H9 (cell line): ENCODE results near the gene NPLOC4. TPM values are rescaled to one million over a fixed set of nuclear protein-coding genes. Genes with fewer than 3 reads are reported as not detected.
A peak's percentile ranks its signal among the peaks of the same experiment; 100 is the strongest.

Experiments used
- DNase-seq: peaks from one replicate; pipeline ENCODE4 v3.0.0-alpha.2; 2017
- H2AFZ ChIP-seq: one replicate; pipeline ENCODE4 v1.6.1; 2013; ENCODE audit warnings: mild to moderate bottlenecking, low read length, control low read depth, moderate library complexity
- H2AK5ac ChIP-seq: 2 replicates; pipeline ENCODE4 v1.6.1; 2013; ENCODE audit warnings: low read length, control low read depth, mixed read lengths; ENCODE audit not compliant: insufficient read length
- H2BK120ac ChIP-seq: one replicate; pipeline ENCODE4 v1.6.1; 2013; ENCODE audit warnings: low read depth, mild to moderate bottlenecking, low read length, control low read depth, inconsistent platforms; ENCODE audit not compliant: poor library complexity, severe bottlenecking
- H2BK12ac ChIP-seq: 2 replicates; pipeline ENCODE4 v1.6.1; 2013; ENCODE audit warnings: low read length, control low read depth, mixed read lengths, low read depth; ENCODE audit not compliant: insufficient read length
- H2BK15ac ChIP-seq: 2 replicates; pipeline ENCODE4 v1.6.1; 2013; ENCODE audit warnings: low read depth, low read length, control low read depth
- H2BK20ac ChIP-seq: one replicate; pipeline ENCODE4 v1.6.1; 2013; ENCODE audit warnings: low read depth, mild to moderate bottlenecking, low read length, control low read depth, inconsistent platforms; ENCODE audit not compliant: poor library complexity, severe bottlenecking
- H2BK5ac ChIP-seq: 2 replicates; pipeline ENCODE4 v1.6.1; 2013; ENCODE audit warnings: low read length, control low read depth, mixed read lengths; ENCODE audit not compliant: insufficient read length
- H3K14ac ChIP-seq: 2 replicates; pipeline ENCODE4 v1.6.1; 2013; ENCODE audit warnings: low read length, control low read depth; ENCODE audit not compliant: insufficient read depth
- H3K18ac ChIP-seq: 2 replicates; pipeline ENCODE4 v1.6.1; 2013; ENCODE audit warnings: low read depth, mild to moderate bottlenecking, mixed read lengths, low read length, control low read depth; ENCODE audit not compliant: insufficient read length
- H3K23ac ChIP-seq: 2 replicates; pipeline ENCODE4 v1.6.1; 2013; ENCODE audit warnings: low read length, control low read depth, mixed read lengths, low read depth; ENCODE audit not compliant: insufficient read length
- H3K23me2 ChIP-seq: 2 replicates; pipeline ENCODE4 v1.6.1; 2013; ENCODE audit warnings: low read depth, mild to moderate bottlenecking, mixed read lengths, low read length, control low read depth; ENCODE audit not compliant: insufficient read length, poor library complexity, severe bottlenecking
- H3K27ac ChIP-seq: 2 replicates; pipeline ENCODE4 v1.5.1; 2013; ENCODE audit warnings: low read length, control low read depth, mixed read lengths, low read depth; ENCODE audit not compliant: insufficient read length
- H3K27me3 ChIP-seq: 2 replicates; pipeline ENCODE4 v1.6.1; 2013; ENCODE audit warnings: low read length, control low read depth, inconsistent platforms; ENCODE audit not compliant: insufficient read depth
- H3K4ac ChIP-seq: 2 replicates; pipeline ENCODE4 v1.6.1; 2013; ENCODE audit warnings: low read depth, mild to moderate bottlenecking, control low read depth, inconsistent platforms, low read length, moderate library complexity
- H3K4me1 ChIP-seq: 2 replicates; pipeline ENCODE4 v1.6.1; 2013; ENCODE audit warnings: low read length, control low read depth, inconsistent platforms; ENCODE audit not compliant: insufficient read depth
- H3K4me2 ChIP-seq: 2 replicates; pipeline ENCODE4 v1.6.1; 2013; ENCODE audit warnings: low read length, control low read depth, mixed read lengths; ENCODE audit not compliant: insufficient read length, insufficient read depth
- H3K56ac ChIP-seq: 2 replicates; pipeline ENCODE4 v1.6.1; 2013; ENCODE audit warnings: low read depth, mild to moderate bottlenecking, mixed read lengths, low read length, control low read depth; ENCODE audit not compliant: insufficient read length
- H3K79me1 ChIP-seq: 2 replicates; pipeline ENCODE4 v1.6.1; 2013; ENCODE audit warnings: low read depth, mild to moderate bottlenecking, moderate library complexity, low read length, control low read depth, inconsistent platforms; ENCODE audit not compliant: insufficient read depth, poor library complexity, severe bottlenecking
- H3K79me2 ChIP-seq: 2 replicates; pipeline ENCODE4 v1.6.1; 2013; ENCODE audit warnings: low read length, control low read depth, inconsistent platforms; ENCODE audit not compliant: insufficient read depth
- H3K9ac ChIP-seq: 2 replicates; pipeline ENCODE4 v1.6.1; 2013; ENCODE audit warnings: low read length, control low read depth, mixed read lengths; ENCODE audit not compliant: insufficient read length; ENCODE audit errors: extremely low read depth
- H3K9me3 ChIP-seq: one replicate; pipeline ENCODE4 v1.6.1; 2013; ENCODE audit warnings: low read depth, low read length, inconsistent platforms; ENCODE audit not compliant: control insufficient read depth
- H3T11ph ChIP-seq: one replicate; pipeline ENCODE4 v1.6.1; 2013; ENCODE audit warnings: mild to moderate bottlenecking, low read length, control low read depth, inconsistent platforms
- H4K20me1 ChIP-seq: one replicate; pipeline ENCODE4 v1.6.1; 2013; ENCODE audit not compliant: control insufficient read depth, insufficient read length, insufficient read depth
- H4K5ac ChIP-seq: 2 replicates; pipeline ENCODE4 v1.6.1; 2013; ENCODE audit warnings: low read depth, mild to moderate bottlenecking, mixed read lengths, low read length, control low read depth; ENCODE audit not compliant: insufficient read length
- H4K8ac ChIP-seq: replicated peaks from 2 replicates; pipeline ENCODE4 v1.6.1; 2013; ENCODE audit warnings: low read length, control low read depth, mixed read lengths, low read depth; ENCODE audit not compliant: insufficient read length
- H4K91ac ChIP-seq: 2 replicates; pipeline ENCODE4 v1.6.1; 2013; ENCODE audit warnings: low read depth, mild to moderate bottlenecking, moderate library complexity, mixed read lengths, low read length, control low read depth; ENCODE audit not compliant: insufficient read length
- H3K27ac Mint-ChIP-seq, 3 experiments: 2 replicates in 2 of 3; 3 replicates in 1 of 3; pipeline ENCODE4 v1.8.0; 2020 to 2021; ENCODE audit warnings: mixed read lengths in 3 of 3, mild to moderate bottlenecking in 1 of 3, moderate library complexity in 1 of 3
- H3K27me3 Mint-ChIP-seq: 2 replicates; pipeline ENCODE4 v1.8.0; 2021; ENCODE audit warnings: low read depth, mild to moderate bottlenecking, moderate library complexity, mixed read lengths
- H3K36me3 Mint-ChIP-seq, 3 experiments: 2 replicates in 2 of 3; 3 replicates in 1 of 3; pipeline ENCODE4 v1.8.0; 2020 to 2021; ENCODE audit warnings: low read depth in 3 of 3, mixed read lengths in 3 of 3; ENCODE audit not compliant: insufficient read depth in 1 of 3
- H3K4me1 Mint-ChIP-seq, 2 experiments: 2 replicates each; pipeline ENCODE4 v1.8.0; 2020; ENCODE audit warnings: mixed read lengths in 2 of 2
- H3K4me3 Mint-ChIP-seq, 2 experiments: 2 replicates in 1 of 2; 3 replicates in 1 of 2; pipeline ENCODE4 v1.8.0; 2020 to 2021; ENCODE audit warnings: mild to moderate bottlenecking in 2 of 2, mixed read lengths in 2 of 2, moderate library complexity in 1 of 2
- H3K9me3 Mint-ChIP-seq, 2 experiments: 2 replicates in 1 of 2; 3 replicates in 1 of 2; pipeline ENCODE4 v1.8.0; 2020; ENCODE audit warnings: mild to moderate bottlenecking in 2 of 2, mixed read lengths in 2 of 2, moderate library complexity in 1 of 2
- WGBS: extraction: QIAGEN DNeasy Blood & Tissue Kit; methylation state at CpG from one replicate; pipeline ENCODE4 v1.1.7; 2013; ENCODE audit warnings: missing lambda C conversion rate, low lambda C conversion rate, mixed read lengths; ENCODE audit not compliant: insufficient read length; ENCODE audit errors: extremely low coverage; 5-methylcytosine and 5-hydroxymethylcytosine counted together
- total RNA-seq: library from RNA; stranded (reverse); gene quantifications from 2 replicates; pipeline ENCODE4 v1.2.1, GENCODE V29; 2021
- TF ChIP-seq, protein P1 (sequence below): fragments of 200-600 bp; sonication (generic); conservative IDR thresholded peaks from 3 replicates; pipeline ENCODE4 v1.8.0; 2021; ENCODE audit warnings: antibody characterized with exemption, mild to moderate bottlenecking

The NPLOC4 gene
- total RNA-seq, 1 experiment from 2014 or later = 103 TPM

DNA sequence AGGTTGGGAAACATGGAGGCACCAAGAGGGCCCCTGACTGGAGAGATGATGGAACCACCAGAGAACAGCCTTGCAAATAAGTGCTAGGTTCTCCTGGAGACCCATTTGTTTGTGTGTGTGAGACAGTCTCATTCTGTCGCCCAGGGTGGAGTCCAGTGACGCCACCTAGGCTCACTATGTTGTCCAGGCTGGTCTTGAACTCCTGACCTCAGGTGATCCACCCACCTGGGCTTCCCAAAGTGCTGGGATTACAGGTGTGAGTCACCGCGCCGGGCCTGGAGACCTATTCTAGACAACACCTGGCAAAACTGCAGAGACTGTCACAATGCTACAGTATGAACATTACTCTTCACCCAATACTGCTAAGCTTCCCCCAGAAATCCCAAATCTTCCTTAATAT is 1.5 kb downstream of the NPLOC4 start:
- H4K8ac ChIP-seq = no peak overlapping the region
- H2BK120ac ChIP-seq = no peak overlapping the region
- H2AFZ ChIP-seq = no peak overlapping the region
- H3K27ac Mint-ChIP-seq = 0 out of 7 replicates have a peak overlapping the region, but pooled peaks of 1 of the 3 experiments have one; percentile 34
- H3K18ac ChIP-seq = no peak overlapping the region
- H3K9ac ChIP-seq = no peak overlapping the region
- no peak overlapping the region for H2BK15ac ChIP-seq
- peaks cover 14% of the 10 kb centered on the region in 2 experiments for H3K4me1 Mint-ChIP-seq
- H2BK12ac ChIP-seq = no peak overlapping the region
- H4K91ac ChIP-seq = no peak overlapping the region
- H2BK5ac ChIP-seq = no peak overlapping the region
- peaks cover 11 to 15% (median 12%) of the 10 kb centered on the region in 3 experiments; a peak in 5 of 7 replicates for H3K36me3 Mint-ChIP-seq
- H2AK5ac ChIP-seq = no peak overlapping the region
- H3K4me2 ChIP-seq = no peak overlapping the region
- peaks cover 8% of the 10 kb centered on the region for H3K23me2 ChIP-seq
- TF ChIP-seq, protein P1, sequence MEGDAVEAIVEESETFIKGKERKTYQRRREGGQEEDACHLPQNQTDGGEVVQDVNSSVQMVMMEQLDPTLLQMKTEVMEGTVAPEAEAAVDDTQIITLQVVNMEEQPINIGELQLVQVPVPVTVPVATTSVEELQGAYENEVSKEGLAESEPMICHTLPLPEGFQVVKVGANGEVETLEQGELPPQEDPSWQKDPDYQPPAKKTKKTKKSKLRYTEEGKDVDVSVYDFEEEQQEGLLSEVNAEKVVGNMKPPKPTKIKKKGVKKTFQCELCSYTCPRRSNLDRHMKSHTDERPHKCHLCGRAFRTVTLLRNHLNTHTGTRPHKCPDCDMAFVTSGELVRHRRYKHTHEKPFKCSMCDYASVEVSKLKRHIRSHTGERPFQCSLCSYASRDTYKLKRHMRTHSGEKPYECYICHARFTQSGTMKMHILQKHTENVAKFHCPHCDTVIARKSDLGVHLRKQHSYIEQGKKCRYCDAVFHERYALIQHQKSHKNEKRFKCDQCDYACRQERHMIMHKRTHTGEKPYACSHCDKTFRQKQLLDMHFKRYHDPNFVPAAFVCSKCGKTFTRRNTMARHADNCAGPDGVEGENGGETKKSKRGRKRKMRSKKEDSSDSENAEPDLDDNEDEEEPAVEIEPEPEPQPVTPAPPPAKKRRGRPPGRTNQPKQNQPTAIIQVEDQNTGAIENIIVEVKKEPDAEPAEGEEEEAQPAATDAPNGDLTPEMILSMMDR = no peak
- no peaks in the 10 kb centered on the region for H3K27me3 ChIP-seq
- H3T11ph ChIP-seq = no peak overlapping the region
- H4K20me1 ChIP-seq = no peaks in the 10 kb centered on the region
- H3K4me3 Mint-ChIP-seq = peak overlapping the region; percentile 90 to 98
- no peaks in the 10 kb centered on the region for H3K9me3 ChIP-seq
- peaks cover 20% of the 10 kb centered on the region; the same call in 1 of the 2 replicates for H3K79me2 ChIP-seq
- no peak overlapping the region for H3K14ac ChIP-seq
- no peak overlapping the region for H3K27ac ChIP-seq
- no peak overlapping the region for H3K4ac ChIP-seq
- H3K4me1 ChIP-seq = no peaks in the 10 kb centered on the region
- peaks cover 11% of the 10 kb centered on the region for H3K79me1 ChIP-seq
- DNase-seq = no peak
- no CpG with 5 or more reads among the region's 5 CpGs for WGBS
- no peaks in the 10 kb centered on the region for H3K27me3 Mint-ChIP-seq
- H2BK20ac ChIP-seq = no peak overlapping the region
- H3K56ac ChIP-seq = no peak overlapping the region
- H3K9me3 Mint-ChIP-seq = 0 out of 5 replicates have a peak, but pooled peaks cover 0 to 2% of the 10 kb centered on the region in 2 experiments
- H3K23ac ChIP-seq = no peak overlapping the region
- H4K5ac ChIP-seq = no peak overlapping the region
